GM21528 (cell line): ENCODE data around the gene SH3RF3.

Experiments used
- ATAC-seq: cut with Tn5 transposase; IDR thresholded peaks from one replicate; pipeline ENCODE4 v1.9.1; 2021; ENCODE audit warnings: mild to moderate bottlenecking, moderate library complexity; ENCODE audit not compliant: unreplicated experiment, low FRiP score

The SH3RF3 gene

GRCh38 chr2:109295070-109295780 lies 166.2 kb downstream of the SH3RF3 start:
- ATAC-seq = no peak

GRCh38 chr2:109295781-109296117 lies 166.7 kb downstream of the SH3RF3 start:
- no peak for ATAC-seq

- no peak for ATAC-seq
Measured at GRCh38 chr2:109297566-109298490, 168.8 kb downstream of the SH3RF3 start.

GRCh38 chr2:109298851-109299250 lies 169.8 kb downstream of the SH3RF3 start:
- ATAC-seq = no peak

GRCh38 chr2:109299536-109299935 lies 170.5 kb downstream of the SH3RF3 start:
- ATAC-seq = no peak

GRCh38 chr2:109300582-109300981 lies 171.6 kb downstream of the SH3RF3 start:
- no peak for ATAC-seq

GRCh38 chr2:109301746-109302145 lies 172.7 kb downstream of the SH3RF3 start:
- no peak for ATAC-seq

GRCh38 chr2:109302319-109302718 lies 173.3 kb downstream of the SH3RF3 start:
- ATAC-seq = no peak

- no peak for ATAC-seq
Measured at GRCh38 chr2:109304242-109304641, 175.2 kb downstream of the SH3RF3 start.

- ATAC-seq = no peak
Measured at GRCh38 chr2:109304731-109305470, 175.9 kb downstream of the SH3RF3 start.

- no peak for ATAC-seq
Measured at GRCh38 chr2:109305490-109306167, 176.6 kb downstream of the SH3RF3 start.

GRCh38 chr2:109306190-109306589 lies 177.2 kb downstream of the SH3RF3 start:
- ATAC-seq = no peak

- ATAC-seq = no peak
Measured at GRCh38 chr2:109311771-109312170, 182.8 kb downstream of the SH3RF3 start.

- ATAC-seq = no peak
Measured at GRCh38 chr2:109312902-109313301, 183.9 kb downstream of the SH3RF3 start.

GRCh38 chr2:109313343-109313742 lies 184.3 kb downstream of the SH3RF3 start:
- ATAC-seq = no peak

- no peak for ATAC-seq
Measured at GRCh38 chr2:109316091-109316490, 187.1 kb downstream of the SH3RF3 start.

- no peak for ATAC-seq
Measured at GRCh38 chr2:109317471-109318095, 188.6 kb downstream of the SH3RF3 start.

- ATAC-seq = no peak
Measured at GRCh38 chr2:109318150-109318948, 189.3 kb downstream of the SH3RF3 start.

- ATAC-seq = no peak
Measured at GRCh38 chr2:109318949-109319342, 189.9 kb downstream of the SH3RF3 start.
